Upper lobe of right lung (tissue), 1 donor: ENCODE results near the gene SGF29. TPM values are rescaled to one million over a fixed set of nuclear protein-coding genes. Genes with fewer than 3 reads are reported as not detected.
A peak's percentile ranks its signal among the peaks of the same experiment; 100 is the strongest.
"Not testable (repeated sequence)": the region's sequence is repeated elsewhere in the genome, so short reads cannot be mapped to it uniquely, and the experiment has no call there.

Experiments used
- ATAC-seq: fragments of 200-7000 bp; cut with Tn5 transposase; one replicate; pipeline ENCODE4 v1.9.1; 2020; ENCODE audit warnings: mild to moderate bottlenecking, moderate library complexity
- DNase-seq: peaks from one replicate; pipeline ENCODE4 v3.0.0-alpha.2; 2020
- H3K27ac ChIP-seq: fragments of 200-600 bp; one replicate; pipeline ENCODE4 v1.8.0; 2022
- H3K27me3 ChIP-seq: fragments of 200-600 bp; one replicate; pipeline ENCODE4 v1.8.0; 2022; ENCODE audit warnings: mild to moderate bottlenecking
- H3K36me3 ChIP-seq: fragments of 200-600 bp; one replicate; pipeline ENCODE4 v1.8.0; 2022
- H3K4me1 ChIP-seq: fragments of 200-600 bp; one replicate; pipeline ENCODE4 v1.8.0; 2022
- H3K4me3 ChIP-seq: fragments of 200-600 bp; one replicate; pipeline ENCODE4 v1.8.0; 2022; ENCODE audit warnings: mild to moderate bottlenecking
- H3K9me3 ChIP-seq: fragments of 200-600 bp; one replicate; pipeline ENCODE4 v1.8.0; 2022
- intact Hi-C: fragments of 100-400 bp; cut with DNase I; formaldehyde crosslinking; loops from one replicate; pipeline ENCODE4 v1.11.0; 2022
- total RNA-seq: library from RNA; stranded (reverse); fragmentation: NEBNext Ultra II Directional; extraction: Animal tissue kit (Norgen Biotek cat#: 25700); gene quantifications from one replicate; pipeline ENCODE4 v1.2.1, GENCODE V29; 2021
- TF ChIP-seq, protein P1 (sequence below): fragments of 200-600 bp; IDR thresholded peaks from one replicate; pipeline ENCODE4 v1.8.0; 2022; ENCODE audit warnings: antibody characterized with exemption
- donor health status: DM: no; HTN: yes; CAD: no; lungs with severe emphysema.

SGF29 gene
- total RNA-seq, 1 donor from 2014 or later, result 33.5 TPM

DNA sequence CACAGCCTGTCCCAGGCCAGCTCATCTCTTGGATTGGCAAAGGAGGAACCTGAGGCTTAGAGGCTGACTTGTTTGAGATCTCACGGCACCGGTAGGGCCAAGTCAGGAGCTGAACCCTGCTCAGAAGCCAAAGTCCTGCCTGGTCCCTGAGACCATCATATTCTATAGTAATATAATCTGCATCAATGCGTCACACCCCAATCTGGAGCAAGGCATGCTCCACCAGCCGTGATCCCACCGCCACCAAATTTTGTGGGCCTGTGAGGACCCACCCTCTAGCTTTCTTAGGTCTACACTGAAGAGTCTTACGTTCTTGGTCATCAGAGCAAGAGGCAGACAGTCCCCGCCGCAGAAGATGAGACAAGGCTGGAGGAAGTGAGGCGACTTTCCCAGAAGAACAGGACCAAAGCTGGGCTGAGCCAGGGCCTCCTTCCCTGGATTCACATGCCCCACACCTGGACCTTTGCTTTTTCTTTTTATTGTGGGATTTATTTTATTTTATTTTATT lies 53.5 kb downstream of the SGF29 start:
- no peaks in the 10 kb centered on the region for H3K9me3 ChIP-seq
- intact Hi-C loops, result no loop called here
- TF ChIP-seq, protein P1, sequence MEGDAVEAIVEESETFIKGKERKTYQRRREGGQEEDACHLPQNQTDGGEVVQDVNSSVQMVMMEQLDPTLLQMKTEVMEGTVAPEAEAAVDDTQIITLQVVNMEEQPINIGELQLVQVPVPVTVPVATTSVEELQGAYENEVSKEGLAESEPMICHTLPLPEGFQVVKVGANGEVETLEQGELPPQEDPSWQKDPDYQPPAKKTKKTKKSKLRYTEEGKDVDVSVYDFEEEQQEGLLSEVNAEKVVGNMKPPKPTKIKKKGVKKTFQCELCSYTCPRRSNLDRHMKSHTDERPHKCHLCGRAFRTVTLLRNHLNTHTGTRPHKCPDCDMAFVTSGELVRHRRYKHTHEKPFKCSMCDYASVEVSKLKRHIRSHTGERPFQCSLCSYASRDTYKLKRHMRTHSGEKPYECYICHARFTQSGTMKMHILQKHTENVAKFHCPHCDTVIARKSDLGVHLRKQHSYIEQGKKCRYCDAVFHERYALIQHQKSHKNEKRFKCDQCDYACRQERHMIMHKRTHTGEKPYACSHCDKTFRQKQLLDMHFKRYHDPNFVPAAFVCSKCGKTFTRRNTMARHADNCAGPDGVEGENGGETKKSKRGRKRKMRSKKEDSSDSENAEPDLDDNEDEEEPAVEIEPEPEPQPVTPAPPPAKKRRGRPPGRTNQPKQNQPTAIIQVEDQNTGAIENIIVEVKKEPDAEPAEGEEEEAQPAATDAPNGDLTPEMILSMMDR, result no peak
- H3K4me3 ChIP-seq, result no peak overlapping the region
- H3K27ac ChIP-seq, result no peak overlapping the region
- ATAC-seq (no peak), DNase-seq (peak; percentile 29)
- peaks cover 10% of the 10 kb centered on the region for H3K4me1 ChIP-seq
- H3K36me3 ChIP-seq, result peaks cover 5% of the 10 kb centered on the region
- H3K27me3 ChIP-seq, result no peaks in the 10 kb centered on the region

DNA sequence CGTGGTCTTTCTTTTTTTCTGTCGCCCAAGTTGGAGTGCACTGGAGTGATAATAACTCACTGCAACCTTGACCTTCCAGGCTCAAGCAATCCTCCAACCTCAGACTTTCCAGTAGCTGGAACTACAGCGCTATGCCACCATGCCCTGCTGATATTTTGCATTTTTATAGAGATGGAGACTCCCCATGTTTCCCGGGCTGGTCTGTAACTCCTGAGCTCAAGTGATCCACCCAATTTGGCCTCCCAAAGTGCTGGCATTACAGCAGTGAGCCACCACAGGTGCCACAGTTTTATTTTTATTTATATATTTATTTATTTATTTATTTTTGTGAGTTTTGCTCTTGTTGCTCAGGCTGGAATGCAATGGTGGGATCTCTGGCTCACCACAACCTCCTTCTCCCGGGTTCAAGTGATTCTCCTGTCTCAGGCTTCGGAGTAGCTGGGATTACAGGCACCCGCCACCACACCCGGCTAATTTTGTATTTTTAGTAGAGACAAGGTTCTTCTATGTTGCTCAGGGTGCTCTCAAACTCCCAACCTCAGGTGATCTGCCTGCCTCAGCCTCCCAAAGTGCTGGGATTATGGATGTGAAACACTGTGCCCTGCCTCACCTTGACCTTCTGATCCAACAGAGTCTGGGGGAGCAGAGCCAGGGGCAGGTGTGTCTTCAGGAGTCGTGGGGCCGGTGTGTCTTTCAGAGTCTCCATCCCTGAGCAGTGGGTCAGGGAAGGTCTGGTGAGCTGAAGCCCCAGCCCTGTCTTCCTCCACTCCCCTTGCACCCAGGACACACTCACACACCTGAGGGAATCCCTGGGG lies 54.2 kb downstream of the SGF29 start:
- H3K36me3 ChIP-seq, DNase-seq, H3K9me3 ChIP-seq, H3K27ac ChIP-seq, intact Hi-C loops, ATAC-seq, H3K4me3 ChIP-seq, H3K27me3 ChIP-seq: not testable (repeated sequence)
- peaks cover 10% of the 10 kb centered on the region for H3K4me1 ChIP-seq

DNA sequence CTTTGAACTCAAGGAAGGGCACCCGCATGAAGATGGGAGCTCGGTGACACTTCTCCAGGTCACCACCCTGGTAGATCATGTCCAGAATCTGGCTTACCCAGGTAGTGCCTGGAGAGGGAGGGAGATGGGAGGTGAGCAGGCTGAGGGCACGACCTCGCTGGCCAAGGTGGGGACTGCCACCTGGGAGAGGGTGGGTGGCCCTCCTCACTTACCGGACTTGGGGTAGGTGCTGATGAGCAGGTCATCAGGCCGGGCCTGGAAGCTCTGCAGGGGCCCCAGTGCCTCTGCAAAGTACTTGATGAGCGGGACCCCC lies 54.7 kb downstream of the SGF29 start:
- H3K4me3 ChIP-seq, H3K27me3 ChIP-seq, intact Hi-C loops, ATAC-seq, H3K27ac ChIP-seq, DNase-seq, H3K9me3 ChIP-seq, H3K36me3 ChIP-seq: not testable (repeated sequence)
- peaks cover 10% of the 10 kb centered on the region for H3K4me1 ChIP-seq

DNA sequence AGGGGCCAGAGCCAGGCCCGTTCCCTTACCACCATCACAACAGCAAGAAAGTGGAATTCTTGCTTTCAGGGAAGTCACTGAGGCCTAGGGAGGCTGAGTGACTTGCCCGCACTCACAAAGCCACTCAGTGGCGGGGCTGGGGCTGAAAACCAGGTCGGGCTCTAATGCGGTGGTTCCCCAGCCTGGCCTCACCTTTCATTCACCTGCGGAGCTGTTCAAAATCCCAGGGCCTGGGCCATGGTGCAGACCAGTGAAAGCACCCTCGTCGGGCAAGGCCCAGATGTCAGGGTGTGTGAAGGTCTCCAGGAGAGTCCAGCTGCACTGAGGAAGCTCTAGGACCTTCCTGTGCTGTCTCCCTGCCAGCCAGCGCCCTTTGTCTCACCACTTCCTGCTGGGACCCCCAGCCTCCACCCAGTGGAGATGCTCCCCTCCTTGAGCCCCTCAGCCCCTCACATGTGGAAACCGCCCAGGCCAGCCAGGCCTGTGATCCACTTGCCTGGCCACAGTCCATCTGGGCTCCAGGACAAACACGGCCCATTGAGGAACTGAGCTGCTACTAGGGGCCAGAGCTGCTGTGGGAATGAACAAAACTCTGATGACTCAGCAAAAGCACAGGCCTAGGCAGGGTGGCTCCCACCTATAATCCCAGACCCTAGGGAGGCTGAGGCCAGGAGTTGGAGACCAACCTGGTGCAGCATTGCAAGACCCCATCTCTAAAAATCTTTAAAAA lies 55.3 kb downstream of the SGF29 start:
- H3K9me3 ChIP-seq, H3K27me3 ChIP-seq, DNase-seq, H3K36me3 ChIP-seq, intact Hi-C loops, ATAC-seq: not testable (repeated sequence)
- Histone ChIP-seq H3K4me3 (peak overlapping the region; percentile 52), H3K27ac (peak overlapping the region; percentile 82), H3K4me1 (peaks cover 10% of the 10 kb centered on the region)

DNA sequence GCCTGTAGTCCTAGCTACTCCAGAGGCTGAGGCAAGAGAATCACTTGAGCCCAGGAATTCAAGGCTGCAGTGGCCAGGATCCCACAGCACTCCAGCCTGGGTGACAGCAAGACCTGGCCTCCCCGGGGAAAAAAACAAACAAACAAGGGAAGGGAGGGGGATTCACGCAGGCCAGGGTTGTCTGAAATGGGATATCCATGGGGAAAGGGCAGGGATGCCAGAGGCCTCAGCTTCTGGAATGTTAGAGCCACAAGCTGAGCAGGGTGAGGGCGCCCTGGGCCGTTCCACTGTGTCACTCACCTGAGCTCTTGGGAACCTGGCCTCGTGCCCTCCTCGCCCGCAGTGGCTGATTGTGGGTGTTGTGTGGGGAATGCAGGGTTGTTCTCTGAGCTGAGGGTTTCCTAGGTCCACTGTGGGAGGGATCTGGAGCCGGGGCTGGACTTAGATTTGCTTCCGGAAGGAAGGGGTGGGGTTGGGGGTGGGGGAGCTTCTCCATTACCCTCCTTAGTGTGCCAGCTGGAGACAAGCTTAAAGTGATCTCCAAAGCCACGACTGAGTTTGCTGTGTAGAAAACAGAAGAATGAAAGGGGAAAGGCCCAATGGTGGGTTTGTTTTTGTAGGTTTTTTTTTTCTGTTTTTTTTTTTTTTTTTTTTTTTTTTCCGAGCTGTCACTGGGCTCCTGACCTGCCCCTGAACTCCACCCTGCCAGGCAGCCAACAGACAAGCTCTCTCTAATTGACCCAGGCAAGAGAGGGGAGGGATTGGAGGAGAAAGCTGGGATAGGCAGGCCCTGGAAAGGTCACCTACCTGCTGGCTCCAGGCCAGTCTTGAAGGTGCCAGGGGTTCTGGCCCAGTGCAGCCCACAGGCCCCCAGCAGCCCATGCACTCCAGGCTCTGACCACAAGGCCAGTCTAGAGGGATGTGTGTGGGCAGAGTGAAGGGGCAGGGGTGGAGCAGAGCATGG lies 56.2 kb downstream of the SGF29 start, which contains the start of gene SULT1A1:
SULT1A1 (minus strand) TSS at position 414 of the 964 bp plus-strand sequence. CDS start 1,189 bp downstream, outside the sequence.
- intact Hi-C loops, result no loop called here
- Histone ChIP-seq H3K27ac (peak within 1 kb of the TSS; percentile 82), H3K4me3 (peak within 1 kb of the TSS; percentile 52), H3K27me3 (no peaks in the 10 kb centered on the region), H3K36me3 (peaks cover 5% of the 10 kb centered on the region), H3K4me1 (peaks cover 10% of the 10 kb centered on the region), H3K9me3 (no peaks in the 10 kb centered on the region)
- TF ChIP-seq, protein P1, result no peak
- DNase-seq (peak; percentile 92), ATAC-seq (peak; percentile 84)

DNA sequence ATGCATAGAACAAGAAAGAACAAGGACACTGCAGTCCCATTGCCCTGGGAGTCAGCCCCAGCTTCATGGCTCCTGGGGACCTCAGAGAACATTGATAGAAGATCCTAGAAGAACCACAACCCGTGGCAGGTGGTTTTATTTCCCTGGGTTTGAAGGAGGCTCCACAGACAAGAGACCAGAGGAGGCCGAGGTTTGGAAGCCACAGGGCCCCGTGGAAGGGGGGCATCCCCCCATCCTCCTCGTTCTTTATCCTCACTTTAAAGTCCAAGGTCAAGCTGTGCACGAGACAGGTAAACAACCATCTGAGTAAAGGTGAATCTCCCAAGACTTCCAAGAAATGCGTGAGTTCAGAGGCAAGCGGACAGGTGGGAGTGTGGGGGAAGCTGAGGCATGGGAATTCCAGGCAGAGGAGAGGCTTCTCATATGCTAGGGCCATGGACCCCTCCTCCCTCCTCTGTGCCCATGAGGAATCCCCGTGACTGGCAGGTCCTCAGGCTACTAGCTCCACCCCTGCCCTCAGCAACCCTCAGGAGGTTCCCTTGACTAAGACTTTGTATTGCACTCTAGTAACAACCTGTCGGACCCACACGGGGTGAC lies 57.0 kb downstream of the SGF29 start:
- Histone ChIP-seq H3K27me3 (no peaks in the 10 kb centered on the region), H3K4me3 (peak overlapping the region; percentile 52), H3K4me1 (peaks cover 10% of the 10 kb centered on the region), H3K27ac (peak overlapping the region; percentile 82), H3K36me3 (no peaks in the 10 kb centered on the region), H3K9me3 (no peaks in the 10 kb centered on the region)
- intact Hi-C loops, result no loop called here
- TF ChIP-seq, protein P1, result no peak
- ATAC-seq (no peak), DNase-seq (no peak)

DNA sequence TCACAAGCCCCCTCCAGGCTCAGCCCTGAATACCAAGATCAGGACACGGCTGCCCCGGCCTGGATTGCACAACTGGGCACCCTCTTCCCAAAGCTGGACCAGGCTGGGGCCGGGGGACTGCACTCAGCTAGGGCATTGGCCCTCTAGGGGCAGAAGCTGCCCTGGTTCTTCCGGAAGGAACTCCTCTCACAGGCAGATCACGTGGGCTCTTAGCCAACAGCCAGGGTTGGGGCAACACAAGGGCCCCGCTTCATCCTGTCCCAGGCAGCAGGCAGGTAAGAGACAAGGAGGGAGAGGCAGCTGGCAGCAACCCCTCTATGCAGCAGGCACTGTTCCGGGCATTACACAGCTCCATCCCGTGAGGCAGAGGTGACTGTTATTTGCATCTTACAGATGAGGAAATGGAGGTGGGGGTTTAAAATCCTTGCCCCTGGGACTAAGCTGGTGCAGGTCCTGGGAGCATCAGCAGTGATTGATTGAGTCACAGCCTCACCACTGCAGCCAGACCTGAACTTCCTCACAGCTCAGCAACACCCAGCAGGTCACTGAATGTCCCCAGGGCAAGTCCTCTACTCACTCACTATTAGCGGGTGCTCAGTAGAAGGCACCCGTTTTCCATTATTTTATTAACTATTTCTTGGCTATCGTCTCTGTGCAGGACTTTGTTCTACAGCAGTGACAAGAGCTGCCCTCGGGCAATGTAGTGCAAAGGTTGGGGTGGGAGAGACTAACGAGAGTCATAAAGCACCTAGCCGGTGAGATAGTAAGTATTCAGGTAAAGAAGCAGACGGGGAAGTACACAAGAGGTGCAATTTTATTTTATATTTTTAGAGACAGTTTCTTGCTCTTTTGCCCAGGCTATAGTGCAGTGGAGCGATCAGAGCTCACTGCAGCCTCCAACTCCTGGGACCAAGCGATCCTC lies 58.9 kb downstream of the SGF29 start:
- peak; percentile 78 for ATAC-seq
- H3K36me3 ChIP-seq, H3K4me3 ChIP-seq, H3K27ac ChIP-seq, DNase-seq, intact Hi-C loops, H3K9me3 ChIP-seq, H3K27me3 ChIP-seq: not testable (repeated sequence)
- peaks cover 10% of the 10 kb centered on the region for H3K4me1 ChIP-seq

DNA sequence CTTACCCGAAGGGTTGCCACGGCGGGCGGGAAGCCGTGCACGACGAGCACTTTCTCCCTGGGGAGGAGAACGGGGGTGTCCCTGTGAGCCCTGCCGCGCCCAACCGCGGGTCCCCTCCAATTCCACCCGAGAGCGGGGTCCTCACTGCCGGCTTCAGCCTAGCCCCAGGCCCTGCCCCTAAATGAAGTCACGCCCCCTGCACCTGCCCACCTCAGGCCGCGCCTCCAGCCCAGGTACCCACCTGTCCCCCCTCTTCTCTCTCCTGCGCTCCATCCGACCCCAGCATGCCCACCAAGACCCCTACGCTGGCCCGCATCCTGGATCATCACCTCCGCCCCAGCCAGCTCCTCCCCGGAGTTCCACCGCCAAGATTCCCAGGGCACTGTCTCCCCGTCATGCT lies 60.2 kb downstream of the SGF29 start:
- DNase-seq, H3K27me3 ChIP-seq, H3K9me3 ChIP-seq, ATAC-seq, H3K4me1 ChIP-seq, intact Hi-C loops, H3K4me3 ChIP-seq, H3K36me3 ChIP-seq, H3K27ac ChIP-seq: not testable (repeated sequence)

DNA sequence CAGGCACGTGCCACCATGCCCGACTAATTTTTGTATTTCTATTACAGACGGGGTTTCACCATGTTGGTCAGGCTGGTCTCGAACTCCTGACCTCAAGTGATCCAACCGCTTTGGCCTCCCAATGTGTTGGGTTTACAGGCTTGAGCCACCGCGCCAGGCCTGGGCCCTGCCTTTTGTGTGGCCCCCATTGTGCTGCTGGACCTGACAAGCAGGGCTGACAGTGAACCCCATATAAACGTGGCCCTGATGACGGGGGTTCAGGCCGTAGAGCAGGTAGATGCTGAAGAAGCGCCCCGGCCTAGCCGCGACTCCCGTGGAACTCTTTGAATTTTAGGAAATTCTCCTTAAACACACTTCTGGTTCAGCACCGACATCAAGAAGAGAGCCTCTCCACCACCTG lies 60.8 kb downstream of the SGF29 start:
- H3K4me1 ChIP-seq, H3K4me3 ChIP-seq, ATAC-seq, H3K9me3 ChIP-seq, H3K36me3 ChIP-seq, intact Hi-C loops, DNase-seq, H3K27me3 ChIP-seq, H3K27ac ChIP-seq: not testable (repeated sequence)
